Upper lobe of left lung (tissue), 6 donors: Measurements from ENCODE around the gene ASTN2. TPM values are rescaled to one million over a fixed set of nuclear protein-coding genes. Genes with fewer than 3 reads are reported as not detected.

Experiments
- ATAC-seq, 2 donors: fragments of 200-7000 bp; cut with Tn5 transposase; one replicate each; pipeline ENCODE4 v1.9.1; 2022; ENCODE audit warnings: mild to moderate bottlenecking in 2 of 2, moderate library complexity in 2 of 2; ENCODE audit not compliant: low FRiP score in 2 of 2
- DNase-seq, 2 donors: peaks; one replicate each; pipeline ENCODE4 v3.0.0-alpha.2; 2019 to 2020
- H3K27ac ChIP-seq, 4 donors: fragments of 200-600 bp; sonication (generic); one replicate each; pipeline ENCODE4 v1.5.1; 2016 to 2019
- H3K27me3 ChIP-seq, 4 donors: fragments of 200-600 bp; sonication (generic); one replicate each; pipeline ENCODE4 v1.5.1; 2017 to 2019
- H3K36me3 ChIP-seq, 4 donors: fragments of 200-600 bp; sonication (generic); one replicate each; pipeline ENCODE4 v1.5.1; 2016 to 2019
- H3K4me1 ChIP-seq, 4 donors: fragments of 200-600 bp; sonication (generic); one replicate each; pipeline ENCODE4 v1.5.1; 2018 to 2019
- H3K4me3 ChIP-seq, 4 donors: fragments of 200-600 bp; sonication (generic); one replicate each; pipeline ENCODE4 v1.5.1; 2017 to 2019; ENCODE audit warnings: mild to moderate bottlenecking in 2 of 4, moderate library complexity in 1 of 4
- H3K9me3 ChIP-seq, 4 donors: fragments of 200-600 bp; sonication (generic); one replicate each; pipeline ENCODE4 v1.5.1; 2018 to 2019
- CTCF ChIP-seq, 6 experiments: fragments of 450-650 bp in 4 of 6; fragments of 200-600 bp in 2 of 6; sonication (generic) in 2 of 6; IDR thresholded peaks; one replicate each; pipeline ENCODE4 v1.5.1; 2016 to 2019; ENCODE audit warnings: antibody characterized with exemption in 6 of 6
- EP300 ChIP-seq, 4 donors: sonication (generic); formaldehyde crosslinking; IDR thresholded peaks; one replicate each; pipeline ENCODE4 v1.5.1; 2017; ENCODE audit warnings: antibody characterized with exemption in 4 of 4, control low read depth in 2 of 4
- POLR2A ChIP-seq, 4 donors: fragments of 450-650 bp; IDR thresholded peaks; one replicate each; pipeline ENCODE4 v1.5.1; 2016 to 2017; ENCODE audit warnings: antibody characterized with exemption in 4 of 4, mild to moderate bottlenecking in 2 of 4
- POLR2AphosphoS5 ChIP-seq, 2 donors: sonication (generic); formaldehyde crosslinking; IDR thresholded peaks; one replicate each; pipeline ENCODE4 v1.5.1; 2017; ENCODE audit warnings: antibody characterized with exemption in 2 of 2
- WGBS, 2 donors: methylation state at CpG; one replicate each; pipeline ENCODE4 v1.1.5; 2017 to 2018; 5-methylcytosine and 5-hydroxymethylcytosine counted together
- total RNA-seq, 6 donors: library from RNA; depleted of rRNA in 4 of 6; stranded (reverse); fragments of >200 nt in 4 of 6; gene quantifications; one replicate each; pipeline versions ENCODE4 v1.1.0 to v1.2.1, GENCODE V29; 2016 to 2021
- donor health status: DM: no; HTN: no; CAD: no; lungs with moderate emphysema.
- donor health status: DM: no; HTN: yes; CAD: no; lungs with severe emphysema.

Gene ASTN2
- total RNA-seq, 6 donors from 2014 or later = 2.0 to 7.5 (median 3.4) TPM

- Histone ChIP-seq H3K4me1 (no peaks in the 10 kb centered on the region), H3K36me3 (no peaks in the 10 kb centered on the region), H3K9me3 (no peaks in the 10 kb centered on the region), H3K27me3 (no peaks in the 10 kb centered on the region), H3K4me3 (no peak overlapping the region), H3K27ac (no peak overlapping the region)
- TF ChIP-seq EP300 (IDR thresholded peaks at IDR 0.05) (no peak), CTCF (IDR thresholded peaks at IDR 0.05) (no peak), POLR2A (IDR thresholded peaks at IDR 0.05) (no peak), POLR2AphosphoS5 (IDR thresholded peaks at IDR 0.05) (no peak)
- WGBS, 2 donors = 18 to 40% methylated on average over 2 of the region's 2 CpGs
- ATAC-seq (no peak), DNase-seq (no peak)
These were observed 14.7 kb downstream of the ASTN2 start for GRCh38 chr9:117400171-117400570.

GRCh38 chr9:117395151-117395650, 19.7 kb downstream of the ASTN2 start:
- Histone ChIP-seq H3K27ac (no peak overlapping the region), H3K4me3 (no peak overlapping the region), H3K9me3 (no peaks in the 10 kb centered on the region), H3K36me3 (no peaks in the 10 kb centered on the region), H3K27me3 (no peaks in the 10 kb centered on the region), H3K4me1 (no peaks in the 10 kb centered on the region)
- no peak for ATAC-seq
- TF ChIP-seq POLR2A (IDR thresholded peaks at IDR 0.05) (no peak), POLR2AphosphoS5 (IDR thresholded peaks at IDR 0.05) (no peak), EP300 (IDR thresholded peaks at IDR 0.05) (no peak), CTCF (IDR thresholded peaks at IDR 0.05) (no peak)
- WGBS, 2 donors = 76 to 81% methylated on average over 5 of the region's 5 CpGs
- no peak for DNase-seq

GRCh38 chr9:117394655-117395054, 20.2 kb downstream of the ASTN2 start:
- no peak for DNase-seq
- Histone ChIP-seq H3K27ac (no peak overlapping the region), H3K27me3 (no peaks in the 10 kb centered on the region), H3K9me3 (no peaks in the 10 kb centered on the region), H3K4me1 (no peaks in the 10 kb centered on the region), H3K36me3 (no peaks in the 10 kb centered on the region), H3K4me3 (no peak overlapping the region)
- TF ChIP-seq CTCF (IDR thresholded peaks at IDR 0.05) (no peak), POLR2AphosphoS5 (IDR thresholded peaks at IDR 0.05) (no peak), POLR2A (IDR thresholded peaks at IDR 0.05) (no peak), EP300 (IDR thresholded peaks at IDR 0.05) (no peak)
- 61 to 63% methylated on average over 4 of the region's 4 CpGs for WGBS, 2 donors
- no peak for ATAC-seq

GRCh38 chr9:117392992-117393391, 21.9 kb downstream of the ASTN2 start:
- TF ChIP-seq POLR2A (IDR thresholded peaks at IDR 0.05) (no peak), EP300 (IDR thresholded peaks at IDR 0.05) (no peak), POLR2AphosphoS5 (IDR thresholded peaks at IDR 0.05) (no peak), CTCF (IDR thresholded peaks at IDR 0.05) (no peak)
- Histone ChIP-seq H3K4me1 (no peaks in the 10 kb centered on the region), H3K36me3 (no peaks in the 10 kb centered on the region), H3K9me3 (no peaks in the 10 kb centered on the region), H3K4me3 (no peak overlapping the region), H3K27me3 (no peaks in the 10 kb centered on the region), H3K27ac (no peak overlapping the region)
- ATAC-seq = no peak
- no peak for DNase-seq
- 48 to 81% methylated on average over 2 of the region's 2 CpGs for WGBS, 2 donors

GRCh38 chr9:117387422-117387821, 27.4 kb downstream of the ASTN2 start:
- Histone ChIP-seq H3K4me1 (no peaks in the 10 kb centered on the region), H3K9me3 (no peaks in the 10 kb centered on the region), H3K4me3 (no peak overlapping the region), H3K27me3 (no peaks in the 10 kb centered on the region), H3K27ac (no peak overlapping the region), H3K36me3 (no peaks in the 10 kb centered on the region)
- TF ChIP-seq POLR2A (IDR thresholded peaks at IDR 0.05) (no peak), CTCF (IDR thresholded peaks at IDR 0.05) (no peak), EP300 (IDR thresholded peaks at IDR 0.05) (no peak)
- ATAC-seq = no peak
- 36 to 41% methylated on average over 3 of the region's 3 CpGs for WGBS, 2 donors
- no peak for DNase-seq
